GM23338 (cell line): ENCODE measurements around the gene MMP17. TPM values are rescaled to one million over a fixed set of nuclear protein-coding genes. Genes with fewer than 3 reads are reported as not detected.

Experiments
- ATAC-seq: fragments of 200-7000 bp; cut with Tn5 transposase; 3 replicates; pipeline ENCODE4 v1.9.1; 2020
- DNase-seq: peaks from one replicate; pipeline ENCODE4 v3.0.0-alpha.2; 2015; ENCODE audit warnings: low spot score
- H2AFZ ChIP-seq: fragments of 200-600 bp; sonication (generic); 2 replicates; pipeline ENCODE4 v1.8.0; 2016; ENCODE audit warnings: antibody characterized with exemption, mild to moderate bottlenecking, moderate library complexity
- H3F3A ChIP-seq: fragments of 200-600 bp; sonication (generic); replicated peaks from 2 replicates; pipeline ENCODE4 v1.8.0; 2017; ENCODE audit warnings: antibody characterized with exemption, mixed run types, low read depth
- H3K27ac ChIP-seq: fragments of 200-600 bp; sonication (generic); 2 replicates; pipeline ENCODE4 v1.6.1; 2016; ENCODE audit warnings: low read depth
- H3K27me3 ChIP-seq: fragments of 200-600 bp; sonication (generic); 2 replicates; pipeline ENCODE4 v1.8.0; 2016; ENCODE audit warnings: mild to moderate bottlenecking, mixed run types, moderate library complexity; ENCODE audit not compliant: insufficient read depth
- H3K36me3 ChIP-seq: fragments of 200-600 bp; sonication (generic); 2 replicates; pipeline ENCODE4 v1.8.0; 2016; ENCODE audit warnings: mild to moderate bottlenecking; ENCODE audit not compliant: insufficient read depth
- H3K4me1 ChIP-seq: fragments of 200-600 bp; sonication (generic); 2 replicates; pipeline ENCODE4 v1.8.0; 2016; ENCODE audit warnings: mild to moderate bottlenecking, moderate library complexity; ENCODE audit not compliant: insufficient read depth
- H3K4me2 ChIP-seq: fragments of 200-600 bp; sonication (generic); 2 replicates; pipeline ENCODE4 v1.7.1; 2017; ENCODE audit warnings: mixed run types
- H3K4me3 ChIP-seq: fragments of 200-600 bp; sonication (generic); 2 replicates; pipeline ENCODE4 v1.6.1; 2016; ENCODE audit warnings: mixed run types
- H3K79me2 ChIP-seq: fragments of 200-600 bp; sonication (generic); replicated peaks from 2 replicates; pipeline ENCODE4 v1.8.0; 2017; ENCODE audit warnings: mild to moderate bottlenecking; ENCODE audit not compliant: insufficient read depth
- H3K9me2 ChIP-seq: fragments of 200-600 bp; sonication (generic); 2 replicates; pipeline ENCODE4 v1.8.0; 2017; ENCODE audit not compliant: insufficient read depth
- H4K20me1 ChIP-seq: fragments of 200-600 bp; sonication (generic); replicated peaks from 2 replicates; pipeline ENCODE4 v1.8.0; 2017; ENCODE audit warnings: mild to moderate bottlenecking; ENCODE audit not compliant: insufficient read depth
- H3K27ac Mint-ChIP-seq: 2 replicates; pipeline ENCODE4 v1.8.0; 2020; ENCODE audit warnings: inconsistent platforms, mild to moderate bottlenecking, moderate library complexity, mixed read lengths
- H3K27me3 Mint-ChIP-seq: 3 replicates; pipeline ENCODE4 v1.8.0; 2022; ENCODE audit warnings: low read depth, mild to moderate bottlenecking, moderate library complexity, mixed read lengths, inconsistent platforms; ENCODE audit not compliant: insufficient read depth, poor library complexity
- H3K36me3 Mint-ChIP-seq: 3 replicates; pipeline ENCODE4 v1.8.0; 2021; ENCODE audit warnings: low read depth, mild to moderate bottlenecking, inconsistent platforms, moderate library complexity, mixed read lengths
- H3K4me1 Mint-ChIP-seq: 3 replicates; pipeline ENCODE4 v1.8.0; 2020; ENCODE audit warnings: mild to moderate bottlenecking, inconsistent platforms, mixed read lengths
- H3K4me3 Mint-ChIP-seq: 3 replicates; pipeline ENCODE4 v1.8.0; 2021; ENCODE audit warnings: moderate library complexity, mild to moderate bottlenecking, inconsistent platforms, mixed read lengths
- H3K9me3 Mint-ChIP-seq: 3 replicates; pipeline ENCODE4 v1.8.0; 2020; ENCODE audit warnings: moderate library complexity, mild to moderate bottlenecking, inconsistent platforms, mixed read lengths
- CREB1 ChIP-seq: fragments of 250-450 bp; sonication (Bioruptor Pico); IDR thresholded peaks from 2 replicates; pipeline ENCODE4 v1.5.0; 2020; ENCODE audit warnings: low read depth, mild to moderate bottlenecking, moderate library complexity
- ETS1 ChIP-seq: IDR thresholded peaks from 2 replicates; pipeline ENCODE4 v1.6.1; 2016; ENCODE audit warnings: antibody characterized with exemption
- EZH2phosphoT487 ChIP-seq: fragments of 200-600 bp; sonication (generic); IDR thresholded peaks from one replicate; pipeline ENCODE4 v1.8.1; 2018; ENCODE audit warnings: antibody characterized with exemption; ENCODE audit not compliant: unreplicated experiment
- JUNB ChIP-seq: IDR thresholded peaks from one replicate; pipeline ENCODE4 v1.6.1; 2016; ENCODE audit warnings: antibody characterized with exemption; ENCODE audit not compliant: unreplicated experiment
- NANOG ChIP-seq: IDR thresholded peaks from 2 replicates; pipeline ENCODE4 v1.6.1; 2016; ENCODE audit warnings: antibody characterized with exemption, borderline replicate concordance
- POLR2AphosphoS5 ChIP-seq: IDR thresholded peaks from 2 replicates; pipeline ENCODE4 v1.6.1; 2016; ENCODE audit warnings: antibody characterized with exemption, low read depth
- REST ChIP-seq: IDR thresholded peaks from one replicate; pipeline ENCODE4 v1.6.1; 2018; ENCODE audit warnings: antibody characterized with exemption; ENCODE audit not compliant: unreplicated experiment
- STAT1 ChIP-seq: IDR thresholded peaks from one replicate; pipeline ENCODE4 v1.6.1; 2016; ENCODE audit warnings: antibody characterized with exemption; ENCODE audit not compliant: unreplicated experiment
- ZNF114 ChIP-seq: fragments of 250-450 bp; sonication (Bioruptor Pico); IDR thresholded peaks from 2 replicates; pipeline ENCODE4 v1.5.0; 2020; ENCODE audit warnings: mild to moderate bottlenecking, moderate library complexity
- ZNF331 ChIP-seq: fragments of 250-450 bp; sonication (Bioruptor Pico); IDR thresholded peaks from 2 replicates; pipeline ENCODE4 v1.5.0; 2020; ENCODE audit warnings: low read depth, mild to moderate bottlenecking, moderate library complexity
- polyA plus RNA-seq: library from polyadenylated mRNA; unstranded; fragments of >200 nt; fragmentation: Nextera tagmentation; extraction: Ambion mirVana; gene quantifications from 2 replicates; pipeline ENCODE4 v1.2.1, GENCODE V29; 2016
- total RNA-seq: library from RNA; depleted of rRNA; stranded (reverse); fragments of >200 nt; shearing (Covaris generic); gene quantifications from 2 replicates; pipeline ENCODE4 v1.2.3, GENCODE V29; 2014
- TF ChIP-seq, protein P1 (sequence below): fragments of 250-450 bp; sonication (Bioruptor Pico); IDR thresholded peaks from 2 replicates; pipeline ENCODE4 v1.5.0; 2020; ENCODE audit warnings: mild to moderate bottlenecking, moderate library complexity

Gene MMP17
- total and polyA plus RNA-seq, 2 experiments from 2014 or later, result 10.4 to 48.5 TPM

DNA sequence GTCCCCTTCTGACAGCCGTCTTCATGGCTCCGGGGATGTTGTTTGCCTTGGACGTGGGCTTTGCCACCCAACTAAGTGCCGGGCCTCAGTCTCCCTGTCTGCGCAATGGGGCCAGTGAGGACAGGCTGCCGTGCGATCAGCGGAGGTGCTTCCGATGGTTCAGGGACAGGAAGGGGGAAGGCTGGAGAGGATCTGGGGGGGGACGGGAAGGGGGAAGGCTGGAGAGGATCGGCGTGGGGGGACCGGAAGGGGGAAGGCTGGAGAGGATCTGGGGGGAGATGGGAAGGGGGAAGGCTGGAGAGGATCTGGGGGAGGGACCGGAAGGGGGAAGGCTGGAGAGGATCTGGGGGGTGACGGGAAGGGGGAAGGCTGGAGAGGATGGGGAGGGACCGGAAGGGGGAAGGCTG is 3.4 kb downstream of the MMP17 start:
- TF ChIP-seq POLR2AphosphoS5, result no peak
- TF ChIP-seq EZH2phosphoT487, result no peak
- no peak for TF ChIP-seq ZNF331 (CRISPR knock-in tag)
- no peak for TF ChIP-seq REST
- no peak for TF ChIP-seq STAT1
- no peak for TF ChIP-seq CREB1 (CRISPR knock-in tag)
- TF ChIP-seq NANOG, result no peak
- no peak for TF ChIP-seq ZNF114 (CRISPR knock-in tag)
- no peak for TF ChIP-seq JUNB
- TF ChIP-seq, protein P1, sequence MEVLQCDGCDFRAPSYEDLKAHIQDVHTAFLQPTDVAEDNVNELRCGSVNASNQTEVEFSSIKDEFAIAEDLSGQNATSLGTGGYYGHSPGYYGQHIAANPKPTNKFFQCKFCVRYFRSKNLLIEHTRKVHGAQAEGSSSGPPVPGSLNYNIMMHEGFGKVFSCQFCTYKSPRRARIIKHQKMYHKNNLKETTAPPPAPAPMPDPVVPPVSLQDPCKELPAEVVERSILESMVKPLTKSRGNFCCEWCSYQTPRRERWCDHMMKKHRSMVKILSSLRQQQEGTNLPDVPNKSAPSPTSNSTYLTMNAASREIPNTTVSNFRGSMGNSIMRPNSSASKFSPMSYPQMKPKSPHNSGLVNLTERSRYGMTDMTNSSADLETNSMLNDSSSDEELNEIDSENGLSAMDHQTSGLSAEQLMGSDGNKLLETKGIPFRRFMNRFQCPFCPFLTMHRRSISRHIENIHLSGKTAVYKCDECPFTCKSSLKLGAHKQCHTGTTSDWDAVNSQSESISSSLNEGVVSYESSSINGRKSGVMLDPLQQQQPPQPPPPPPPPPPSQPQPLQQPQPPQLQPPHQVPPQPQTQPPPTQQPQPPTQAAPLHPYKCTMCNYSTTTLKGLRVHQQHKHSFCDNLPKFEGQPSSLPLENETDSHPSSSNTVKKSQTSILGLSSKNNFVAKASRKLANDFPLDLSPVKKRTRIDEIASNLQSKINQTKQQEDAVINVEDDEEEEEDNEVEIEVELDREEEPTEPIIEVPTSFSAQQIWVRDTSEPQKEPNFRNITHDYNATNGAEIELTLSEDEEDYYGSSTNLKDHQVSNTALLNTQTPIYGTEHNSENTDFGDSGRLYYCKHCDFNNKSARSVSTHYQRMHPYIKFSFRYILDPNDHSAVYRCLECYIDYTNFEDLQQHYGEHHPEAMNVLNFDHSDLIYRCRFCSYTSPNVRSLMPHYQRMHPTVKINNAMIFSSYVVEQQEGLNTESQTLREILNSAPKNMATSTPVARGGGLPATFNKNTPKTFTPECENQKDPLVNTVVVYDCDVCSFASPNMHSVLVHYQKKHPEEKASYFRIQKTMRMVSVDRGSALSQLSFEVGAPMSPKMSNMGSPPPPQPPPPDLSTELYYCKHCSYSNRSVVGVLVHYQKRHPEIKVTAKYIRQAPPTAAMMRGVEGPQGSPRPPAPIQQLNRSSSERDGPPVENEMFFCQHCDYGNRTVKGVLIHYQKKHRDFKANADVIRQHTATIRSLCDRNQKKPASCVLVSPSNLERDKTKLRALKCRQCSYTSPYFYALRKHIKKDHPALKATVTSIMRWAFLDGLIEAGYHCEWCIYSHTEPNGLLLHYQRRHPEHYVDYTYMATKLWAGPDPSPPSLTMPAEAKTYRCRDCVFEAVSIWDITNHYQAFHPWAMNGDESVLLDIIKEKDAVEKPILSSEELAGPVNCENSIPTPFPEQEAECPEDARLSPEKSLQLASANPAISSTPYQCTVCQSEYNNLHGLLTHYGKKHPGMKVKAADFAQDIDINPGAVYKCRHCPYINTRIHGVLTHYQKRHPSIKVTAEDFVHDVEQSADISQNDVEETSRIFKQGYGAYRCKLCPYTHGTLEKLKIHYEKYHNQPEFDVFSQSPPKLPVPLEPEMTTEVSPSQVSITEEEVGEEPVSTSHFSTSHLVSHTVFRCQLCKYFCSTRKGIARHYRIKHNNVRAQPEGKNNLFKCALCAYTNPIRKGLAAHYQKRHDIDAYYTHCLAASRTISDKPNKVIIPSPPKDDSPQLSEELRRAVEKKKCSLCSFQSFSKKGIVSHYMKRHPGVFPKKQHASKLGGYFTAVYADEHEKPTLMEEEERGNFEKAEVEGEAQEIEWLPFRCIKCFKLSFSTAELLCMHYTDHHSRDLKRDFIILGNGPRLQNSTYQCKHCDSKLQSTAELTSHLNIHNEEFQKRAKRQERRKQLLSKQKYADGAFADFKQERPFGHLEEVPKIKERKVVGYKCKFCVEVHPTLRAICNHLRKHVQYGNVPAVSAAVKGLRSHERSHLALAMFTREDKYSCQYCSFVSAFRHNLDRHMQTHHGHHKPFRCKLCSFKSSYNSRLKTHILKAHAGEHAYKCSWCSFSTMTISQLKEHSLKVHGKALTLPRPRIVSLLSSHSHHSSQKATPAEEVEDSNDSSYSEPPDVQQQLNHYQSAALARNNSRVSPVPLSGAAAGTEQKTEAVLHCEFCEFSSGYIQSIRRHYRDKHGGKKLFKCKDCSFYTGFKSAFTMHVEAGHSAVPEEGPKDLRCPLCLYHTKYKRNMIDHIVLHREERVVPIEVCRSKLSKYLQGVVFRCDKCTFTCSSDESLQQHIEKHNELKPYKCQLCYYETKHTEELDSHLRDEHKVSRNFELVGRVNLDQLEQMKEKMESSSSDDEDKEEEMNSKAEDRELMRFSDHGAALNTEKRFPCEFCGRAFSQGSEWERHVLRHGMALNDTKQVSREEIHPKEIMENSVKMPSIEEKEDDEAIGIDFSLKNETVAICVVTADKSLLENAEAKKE (CRISPR knock-in tag), result no peak
- TF ChIP-seq ETS1, result no peak
- Histone ChIP-seq H3K36me3 (no peaks in the 10 kb centered on the region), H3K9me2 (no peaks in the 10 kb centered on the region), H3K27me3 (peaks cover 29% of the 10 kb centered on the region), H4K20me1 (no peaks in the 10 kb centered on the region; the same call in 1 of the 2 replicates), H3K4me1 (peaks cover 7% of the 10 kb centered on the region; the same call in 1 of the 2 replicates), H2AFZ (no peak overlapping the region), H3K79me2 (no peaks in the 10 kb centered on the region; the same call in 1 of the 2 replicates), H3K4me2 (peak overlapping the region; percentile 93; the same call in 1 of the 2 replicates), H3K4me3 (peak overlapping the region; percentile 73; the same call in 1 of the 2 replicates), H3F3A (0 out of 2 replicates have a peak, but pooled peaks cover 3% of the 10 kb centered on the region), H3K27ac (no peak overlapping the region)
- DNase-seq (no peak), ATAC-seq (no peak)
- Mint-ChIP-seq H3K27ac (no peak overlapping the region), H3K27me3 (peaks cover 18% of the 10 kb centered on the region), H3K36me3 (no peaks in the 10 kb centered on the region; the same call in 2 of the 3 replicates), H3K9me3 (no peaks in the 10 kb centered on the region), H3K4me3 (peak overlapping the region; percentile 69; the same call in 1 of the 3 replicates), H3K4me1 (peaks cover 14% of the 10 kb centered on the region)
